B cell (primary cell): Measurements from ENCODE around the gene RGS17. TPM values are rescaled to one million over a fixed set of nuclear protein-coding genes. Genes with fewer than 3 reads are reported as not detected.

ENCODE experiments used
- ATAC-seq: fragments of 200-7000 bp; cut with Tn5 transposase; one replicate; pipeline ENCODE4 v1.10.0; 2021; ENCODE audit warnings: low read depth, mild to moderate bottlenecking, moderate number of reproducible peaks, moderate library complexity
- CTCF ChIA-PET: fragments of 350-600 bp; sonication (Branson Sonifier 250); formaldehyde crosslinking; loops from one replicate; lab custom pipeline; 2021; ENCODE audit warnings: antibody characterized with exemption, inconsistent platforms; lab: Charles Lee
- POLR2A ChIA-PET: fragments of 350-600 bp; sonication (Branson Sonifier 250); formaldehyde crosslinking; loops from one replicate; lab custom pipeline; 2021; ENCODE audit warnings: antibody characterized with exemption; lab: Charles Lee
- DNase-seq: peaks from one replicate; pipeline ENCODE4 v3.0.0; 2013
- H2AFZ ChIP-seq: 2 replicates; pipeline ENCODE4 v1.6.1; 2012; ENCODE audit warnings: mild to moderate bottlenecking, low read depth, low read length; ENCODE audit not compliant: insufficient read depth, poor library complexity, severe bottlenecking
- H3K27ac ChIP-seq, 2 donors: 1 replicate in 1 of 2; 2 replicates in 1 of 2; pipeline ENCODE4 v1.5.1; 2012 to 2013; ENCODE audit warnings: low read length in 2 of 2, mild to moderate bottlenecking in 2 of 2, moderate library complexity in 1 of 2
- H3K27me3 ChIP-seq, 4 experiments: fragments of 200-600 bp in 1 of 4; sonication (generic) in 1 of 4; replicated peaks in 1 of 4; 1 replicate in 2 of 4; 2 replicates in 2 of 4; pipeline versions ENCODE4 v1.6.1 to v1.7.0; 2013 to 2016; ENCODE audit warnings: low read length in 3 of 4, mild to moderate bottlenecking in 2 of 4, mixed read lengths in 1 of 4, moderate library complexity in 1 of 4; ENCODE audit not compliant: insufficient read depth in 4 of 4, control insufficient read depth in 3 of 4; ENCODE audit errors: control extremely low read depth in 1 of 4
- H3K36me3 ChIP-seq, 2 experiments: replicated peaks in 1 of 2; 1 replicate in 1 of 2; 2 replicates in 1 of 2; pipeline versions ENCODE4 v1.6.1 to v1.7.1; 2013; ENCODE audit warnings: low read length in 1 of 2; ENCODE audit not compliant: insufficient read depth in 2 of 2, control insufficient read depth in 1 of 2; ENCODE audit errors: control extremely low read depth in 1 of 2, extremely low read depth in 1 of 2
- H3K4me1 ChIP-seq, 2 donors: fragments of 200-600 bp in 1 of 2; sonication (generic) in 1 of 2; 1 replicate in 1 of 2; 2 replicates in 1 of 2; pipeline versions ENCODE4 v1.5.1 to v1.6.1; 2013 to 2017; ENCODE audit warnings: low read length in 2 of 2; ENCODE audit not compliant: control insufficient read depth in 2 of 2, insufficient read depth in 2 of 2
- H3K4me2 ChIP-seq: replicated peaks from 2 replicates; pipeline ENCODE3; 2012; ENCODE audit warnings: mild to moderate bottlenecking, low read depth, low read length; ENCODE audit not compliant: poor library complexity, severe bottlenecking
- H3K4me3 ChIP-seq, 5 experiments: fragments of 200-600 bp in 1 of 5; sonication (generic) in 1 of 5; 1 replicate in 3 of 5; 2 replicates in 2 of 5; pipeline versions ENCODE4 v1.5.1 to v1.7.0; 2011 to 2016; ENCODE audit warnings: low read length in 4 of 5, mild to moderate bottlenecking in 4 of 5, low read depth in 2 of 5, control low read depth in 1 of 5, moderate library complexity in 1 of 5; ENCODE audit not compliant: insufficient read depth in 1 of 5; ENCODE audit errors: control extremely low read depth in 1 of 5, extremely low read depth in 1 of 5
- H3K79me2 ChIP-seq: fragments of 200-600 bp; sonication (generic); one replicate; pipeline ENCODE4 v1.6.0; 2016; ENCODE audit warnings: low read length; ENCODE audit not compliant: control insufficient read depth, insufficient read depth
- H3K9ac ChIP-seq: fragments of 200-600 bp; sonication (generic); 2 replicates; pipeline ENCODE4 v1.6.1; 2017; ENCODE audit warnings: mild to moderate bottlenecking, low read length, moderate library complexity
- H3K9me3 ChIP-seq, 3 donors: one replicate each; pipeline versions ENCODE4 v1.6.1 to v1.7.1; 2013; ENCODE audit warnings: low read length in 2 of 3; ENCODE audit not compliant: control insufficient read depth in 2 of 3, insufficient read depth in 1 of 3; ENCODE audit errors: control extremely low read depth in 1 of 3
- H4K20me1 ChIP-seq: 2 replicates; pipeline ENCODE4 v1.6.0; 2012; ENCODE audit warnings: mild to moderate bottlenecking, low read length; ENCODE audit not compliant: insufficient read depth, control insufficient read depth, poor library complexity, severe bottlenecking
- H3K27ac Mint-ChIP-seq: one replicate; pipeline ENCODE4 v1.8.0; 2021; ENCODE audit warnings: mixed read lengths
- H3K27me3 Mint-ChIP-seq: one replicate; pipeline ENCODE4 v1.8.0; 2021; ENCODE audit warnings: mixed read lengths
- H3K4me1 Mint-ChIP-seq: one replicate; pipeline ENCODE4 v1.8.0; 2021; ENCODE audit warnings: mixed read lengths
- H3K4me3 Mint-ChIP-seq: one replicate; pipeline ENCODE4 v1.8.0; 2021; ENCODE audit warnings: mixed read lengths
- H3K9me3 Mint-ChIP-seq: one replicate; pipeline ENCODE4 v1.8.0; 2022; ENCODE audit warnings: mixed read lengths; ENCODE audit not compliant: insufficient read depth
- EZH2 ChIP-seq: IDR thresholded peaks from 2 replicates; pipeline ENCODE4 v1.6.1; 2012; ENCODE audit warnings: borderline replicate concordance, low read depth, mild to moderate bottlenecking, moderate library complexity, low read length; ENCODE audit not compliant: insufficient read depth, poor library complexity, severe bottlenecking
- WGBS: methylation state at CpG from one replicate; pipeline ENCODE4 v1.1.5; 2013; ENCODE audit warnings: missing lambda C conversion rate; ENCODE audit not compliant: insufficient coverage; 5-methylcytosine and 5-hydroxymethylcytosine counted together
- intact Hi-C: fragments of 100-400 bp; cut with micrococcal nuclease; formaldehyde crosslinking; loops from one replicate; pipeline ENCODE4 v1.10.0; 2022
- polyA plus RNA-seq: library from polyadenylated mRNA; depleted of rRNA; stranded (reverse); fragments of >200 nt; gene quantifications from 2 replicates; pipeline ENCODE4 v1.2.3, GENCODE V29; 2012
- total RNA-seq, 2 donors: library from RNA; stranded (reverse); fragments of 120-200 nt in 1 of 2; gene quantifications; 1 replicate in 1 of 2; 2 replicates in 1 of 2; pipeline versions ENCODE4 v1.2.3 to v1.2.4, GENCODE V29; 2013 to 2022
- TF ChIP-seq, protein P1 (sequence below): fragments of 200-600 bp; IDR thresholded peaks from one replicate; pipeline ENCODE4 v1.8.0; 2022; ENCODE audit warnings: antibody characterized with exemption, mild to moderate bottlenecking

Gene RGS17
- total and polyA plus RNA-seq, 2 donors (not counting 1 experiment from before 2014, with no cell fraction given), result not detected

DNA sequence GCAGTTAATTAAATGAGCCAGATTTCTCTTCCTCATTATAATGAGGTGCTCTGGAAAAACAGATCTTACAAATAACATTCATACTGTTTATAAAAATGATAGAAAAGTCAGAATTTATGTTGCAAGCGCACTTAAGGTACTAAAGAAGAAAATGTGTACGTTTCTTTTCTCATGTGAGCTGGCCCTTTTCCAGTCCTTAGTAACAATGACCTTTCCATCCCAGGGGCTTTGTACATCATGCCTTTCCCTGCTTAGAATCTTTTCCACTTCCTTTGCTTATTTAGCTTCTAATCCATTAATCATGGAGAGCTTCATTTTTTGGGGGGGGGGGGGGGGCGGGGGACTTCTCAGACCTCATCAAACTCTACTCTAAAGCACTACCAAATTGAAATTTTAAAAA lies 153.0 kb downstream of the RGS17 start:
- CTCF ChIA-PET, result no interaction called here
- peaks cover 2 to 20% of the 10 kb centered on the region in 2 experiments for H3K36me3 ChIP-seq
- H3K27ac ChIP-seq, result no peak overlapping the region
- POLR2A ChIA-PET, result interaction anchor here (0.6 kb wide), 1 partner anchor 125 kb away, joined by 4 read pairs; no protein-coding TSS in a partner anchor
- H3K79me2 ChIP-seq, result peaks cover 73% of the 10 kb centered on the region
- no peak overlapping the region for H3K4me2 ChIP-seq
- Mint-ChIP-seq H3K4me3 (no peak overlapping the region), H3K4me1 (peaks cover 42% of the 10 kb centered on the region), H3K9me3 (no peaks in the 10 kb centered on the region), H3K27me3 (no peaks in the 10 kb centered on the region), H3K27ac (no peak overlapping the region)
- no peaks in the 10 kb centered on the region for H3K27me3 ChIP-seq
- no peak overlapping the region for H2AFZ ChIP-seq
- TF ChIP-seq, protein P1, sequence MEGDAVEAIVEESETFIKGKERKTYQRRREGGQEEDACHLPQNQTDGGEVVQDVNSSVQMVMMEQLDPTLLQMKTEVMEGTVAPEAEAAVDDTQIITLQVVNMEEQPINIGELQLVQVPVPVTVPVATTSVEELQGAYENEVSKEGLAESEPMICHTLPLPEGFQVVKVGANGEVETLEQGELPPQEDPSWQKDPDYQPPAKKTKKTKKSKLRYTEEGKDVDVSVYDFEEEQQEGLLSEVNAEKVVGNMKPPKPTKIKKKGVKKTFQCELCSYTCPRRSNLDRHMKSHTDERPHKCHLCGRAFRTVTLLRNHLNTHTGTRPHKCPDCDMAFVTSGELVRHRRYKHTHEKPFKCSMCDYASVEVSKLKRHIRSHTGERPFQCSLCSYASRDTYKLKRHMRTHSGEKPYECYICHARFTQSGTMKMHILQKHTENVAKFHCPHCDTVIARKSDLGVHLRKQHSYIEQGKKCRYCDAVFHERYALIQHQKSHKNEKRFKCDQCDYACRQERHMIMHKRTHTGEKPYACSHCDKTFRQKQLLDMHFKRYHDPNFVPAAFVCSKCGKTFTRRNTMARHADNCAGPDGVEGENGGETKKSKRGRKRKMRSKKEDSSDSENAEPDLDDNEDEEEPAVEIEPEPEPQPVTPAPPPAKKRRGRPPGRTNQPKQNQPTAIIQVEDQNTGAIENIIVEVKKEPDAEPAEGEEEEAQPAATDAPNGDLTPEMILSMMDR, result no peak
- TF ChIP-seq EZH2, result no peak
- no peak for ATAC-seq
- WGBS, result no CpG with 5 or more reads among the region's 3 CpGs
- no peak overlapping the region for H3K9ac ChIP-seq
- DNase-seq, result no peak
- no peaks in the 10 kb centered on the region for H3K9me3 ChIP-seq
- H3K4me3 ChIP-seq, result no peak overlapping the region
- H4K20me1 ChIP-seq, result peaks cover 29% of the 10 kb centered on the region
- peaks cover 14 to 25% of the 10 kb centered on the region in 2 donors for H3K4me1 ChIP-seq
- intact Hi-C loops, result no loop called here

DNA sequence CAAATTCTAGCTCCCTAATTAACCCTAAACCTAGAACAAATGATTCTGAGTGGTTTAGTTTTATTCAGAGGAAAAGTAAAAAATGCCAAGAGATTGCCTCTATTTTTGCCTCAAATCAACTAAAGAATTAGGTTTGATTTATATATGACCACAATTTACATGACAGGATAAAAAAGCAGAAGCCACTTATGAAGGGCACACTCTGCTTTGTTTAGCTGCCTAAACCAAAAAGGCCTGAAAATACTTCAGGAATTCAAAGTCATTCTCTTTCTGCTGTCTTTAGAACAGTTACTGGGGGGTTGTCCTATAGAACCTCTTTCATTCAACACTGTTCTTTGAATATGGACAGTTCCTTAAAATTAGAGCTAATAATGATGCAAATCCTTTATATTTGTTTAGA lies 153.5 kb downstream of the RGS17 start:
- ChIA-PET CTCF (no interaction called here), POLR2A (interaction anchor here (0.6 kb wide), 1 partner anchor 125 kb away, joined by 4 read pairs; no protein-coding TSS in a partner anchor)
- H3K9me3 Mint-ChIP-seq, result no peaks in the 10 kb centered on the region
- no peak overlapping the region for H3K9ac ChIP-seq
- intact Hi-C loops, result no loop called here
- peaks cover 3 to 23% of the 10 kb centered on the region in 2 experiments for H3K36me3 ChIP-seq
- peaks cover 25% of the 10 kb centered on the region for H4K20me1 ChIP-seq
- H3K4me3 Mint-ChIP-seq, result no peak overlapping the region
- no peak overlapping the region for H3K4me2 ChIP-seq
- peaks cover 12 to 23% of the 10 kb centered on the region in 2 donors for H3K4me1 ChIP-seq
- no peaks in the 10 kb centered on the region for H3K27me3 ChIP-seq
- peaks cover 39% of the 10 kb centered on the region for H3K4me1 Mint-ChIP-seq
- no peaks in the 10 kb centered on the region for H3K9me3 ChIP-seq
- H2AFZ ChIP-seq, result no peak overlapping the region
- H3K79me2 ChIP-seq, result peaks cover 69% of the 10 kb centered on the region
- TF ChIP-seq, protein P1, result no peak
- no peak for TF ChIP-seq EZH2
- H3K4me3 ChIP-seq, result no peak overlapping the region
- no peak for DNase-seq
- ATAC-seq, result no peak
- H3K27ac Mint-ChIP-seq, result no peak overlapping the region
- no peaks in the 10 kb centered on the region for H3K27me3 Mint-ChIP-seq
- H3K27ac ChIP-seq, result no peak overlapping the region
